Memory B cell (primary cell): ENCODE results near the gene IFNAR1.
"Not testable (repeated sequence)": the region's sequence is repeated elsewhere in the genome, so short reads cannot be mapped to it uniquely, and the experiment has no call there.

Source experiments
- ATAC-seq: fragments of 150-1000 bp; cut with Tn5 transposase; 2 replicates; pipeline ENCODE4 v1.10.0; 2021; ENCODE audit warnings: low read depth, mild to moderate bottlenecking, moderate library complexity
- DNase-seq, 2 donors: peaks; one replicate each; pipeline ENCODE4 v3.0.0; 2022; ENCODE audit warnings: low spot score in 2 of 2
- H3K27ac Mint-ChIP-seq: one replicate; pipeline ENCODE4 v1.8.0; 2022; ENCODE audit warnings: mild to moderate bottlenecking, moderate library complexity, mixed read lengths
- H3K27me3 Mint-ChIP-seq: one replicate; pipeline ENCODE4 v1.8.0; 2022; ENCODE audit warnings: mixed read lengths
- H3K36me3 Mint-ChIP-seq: one replicate; pipeline ENCODE4 v1.8.0; 2022; ENCODE audit warnings: mild to moderate bottlenecking, mixed read lengths
- H3K4me1 Mint-ChIP-seq: one replicate; pipeline ENCODE4 v1.8.0; 2022; ENCODE audit warnings: mixed read lengths
- H3K4me3 Mint-ChIP-seq: one replicate; pipeline ENCODE4 v1.8.0; 2022; ENCODE audit warnings: mild to moderate bottlenecking, moderate library complexity, mixed read lengths
- H3K9me3 Mint-ChIP-seq: one replicate; pipeline ENCODE4 v1.8.0; 2022; ENCODE audit warnings: mixed read lengths

The IFNAR1 gene

GRCh38 chr21:33381381-33381780 is 56.6 kb downstream of the IFNAR1 start:
- DNase-seq, H3K4me3 Mint-ChIP-seq, ATAC-seq, H3K27me3 Mint-ChIP-seq, H3K9me3 Mint-ChIP-seq, H3K36me3 Mint-ChIP-seq: not testable (repeated sequence)
- Mint-ChIP-seq H3K27ac (peak overlapping the region; percentile 98), H3K4me1 (peaks cover 63% of the 10 kb centered on the region)

GRCh38 chr21:33383056-33383888 is 58.5 kb downstream of the IFNAR1 start:
- Mint-ChIP-seq H3K27ac (peak overlapping the region; percentile 98), H3K4me3 (peak overlapping the region; percentile 84), H3K4me1 (peaks cover 57% of the 10 kb centered on the region), H3K36me3 (no peaks in the 10 kb centered on the region), H3K27me3 (no peaks in the 10 kb centered on the region), H3K9me3 (peaks cover 1% of the 10 kb centered on the region)
- ATAC-seq (peak; percentile 73), DNase-seq (peak; percentile 72 to 73)

- H3K4me3 Mint-ChIP-seq: no peak overlapping the region
- no peaks in the 10 kb centered on the region for H3K36me3 Mint-ChIP-seq
- H3K9me3 Mint-ChIP-seq: peaks cover 1% of the 10 kb centered on the region
- ATAC-seq (no peak), DNase-seq (no peak)
- no peaks in the 10 kb centered on the region for H3K27me3 Mint-ChIP-seq
- peaks cover 60% of the 10 kb centered on the region for H3K4me1 Mint-ChIP-seq
- H3K27ac Mint-ChIP-seq: peak overlapping the region; percentile 98
Measured at GRCh38 chr21:33384841-33385331, 60.1 kb downstream of the IFNAR1 start.

- H3K9me3 Mint-ChIP-seq: peaks cover 1% of the 10 kb centered on the region
- peak overlapping the region; percentile 38 for H3K27ac Mint-ChIP-seq
- H3K27me3 Mint-ChIP-seq: no peaks in the 10 kb centered on the region
- no peaks in the 10 kb centered on the region for H3K36me3 Mint-ChIP-seq
- no peak overlapping the region for H3K4me3 Mint-ChIP-seq
- ATAC-seq (no peak), DNase-seq (no peak)
- peaks cover 46% of the 10 kb centered on the region for H3K4me1 Mint-ChIP-seq
Measured at GRCh38 chr21:33386222-33386784, 61.5 kb downstream of the IFNAR1 start.

GRCh38 chr21:33387294-33387693 is 62.5 kb downstream of the IFNAR1 start:
- Mint-ChIP-seq H3K27me3 (no peaks in the 10 kb centered on the region), H3K4me1 (peaks cover 39% of the 10 kb centered on the region), H3K27ac (no peak overlapping the region), H3K9me3 (peaks cover 1% of the 10 kb centered on the region), H3K4me3 (no peak overlapping the region), H3K36me3 (no peaks in the 10 kb centered on the region)
- DNase-seq (no peak), ATAC-seq (no peak)

GRCh38 chr21:33388188-33388587 is 63.4 kb downstream of the IFNAR1 start:
- no peaks in the 10 kb centered on the region for H3K27me3 Mint-ChIP-seq
- H3K4me1 Mint-ChIP-seq: peaks cover 37% of the 10 kb centered on the region
- H3K36me3 Mint-ChIP-seq: no peaks in the 10 kb centered on the region
- H3K27ac Mint-ChIP-seq: peak overlapping the region; percentile 95
- peaks cover 1% of the 10 kb centered on the region for H3K9me3 Mint-ChIP-seq
- DNase-seq: no peak
- peak overlapping the region; percentile 37 for H3K4me3 Mint-ChIP-seq
- peak; percentile 25 for ATAC-seq

- Mint-ChIP-seq H3K27ac (peak overlapping the region; percentile 38), H3K4me3 (no peak overlapping the region), H3K36me3 (no peaks in the 10 kb centered on the region), H3K4me1 (peaks cover 24% of the 10 kb centered on the region), H3K9me3 (peaks cover 1% of the 10 kb centered on the region), H3K27me3 (no peaks in the 10 kb centered on the region)
- no peak for ATAC-seq
- DNase-seq: no peak
Measured at GRCh38 chr21:33390479-33390878, 65.7 kb downstream of the IFNAR1 start.

GRCh38 chr21:33391656-33392055 is 66.9 kb downstream of the IFNAR1 start:
- no peaks in the 10 kb centered on the region for H3K9me3 Mint-ChIP-seq
- ATAC-seq (no peak), DNase-seq (no peak)
- H3K36me3 Mint-ChIP-seq: no peaks in the 10 kb centered on the region
- no peaks in the 10 kb centered on the region for H3K27me3 Mint-ChIP-seq
- no peak overlapping the region for H3K4me3 Mint-ChIP-seq
- H3K4me1 Mint-ChIP-seq: peaks cover 25% of the 10 kb centered on the region
- H3K27ac Mint-ChIP-seq: no peak overlapping the region

- DNase-seq (no peak), ATAC-seq (no peak)
- Mint-ChIP-seq H3K4me1 (peaks cover 25% of the 10 kb centered on the region), H3K36me3 (no peaks in the 10 kb centered on the region), H3K9me3 (no peaks in the 10 kb centered on the region), H3K27me3 (no peaks in the 10 kb centered on the region), H3K27ac (no peak overlapping the region), H3K4me3 (peak overlapping the region; percentile 25)
Measured at GRCh38 chr21:33392284-33392985, 67.7 kb downstream of the IFNAR1 start.

- H3K36me3 Mint-ChIP-seq: no peaks in the 10 kb centered on the region
- no peaks in the 10 kb centered on the region for H3K27me3 Mint-ChIP-seq
- peaks cover 25% of the 10 kb centered on the region for H3K4me1 Mint-ChIP-seq
- no peak overlapping the region for H3K27ac Mint-ChIP-seq
- ATAC-seq (no peak), DNase-seq (no peak)
- no peak overlapping the region for H3K4me3 Mint-ChIP-seq
- no peaks in the 10 kb centered on the region for H3K9me3 Mint-ChIP-seq
Measured at GRCh38 chr21:33393348-33393747, 68.6 kb downstream of the IFNAR1 start.

- H3K27ac Mint-ChIP-seq: no peak overlapping the region
- DNase-seq (no peak), ATAC-seq (peak; percentile 49)
- H3K4me1 Mint-ChIP-seq: peaks cover 26% of the 10 kb centered on the region
- no peaks in the 10 kb centered on the region for H3K9me3 Mint-ChIP-seq
- no peak overlapping the region for H3K4me3 Mint-ChIP-seq
- H3K27me3 Mint-ChIP-seq: no peaks in the 10 kb centered on the region
- H3K36me3 Mint-ChIP-seq: no peaks in the 10 kb centered on the region
Measured at GRCh38 chr21:33394260-33394659, 69.5 kb downstream of the IFNAR1 start.

GRCh38 chr21:33395891-33396331 is 71.1 kb downstream of the IFNAR1 start:
- Mint-ChIP-seq H3K4me1 (peaks cover 34% of the 10 kb centered on the region), H3K27ac (no peak overlapping the region), H3K4me3 (no peak overlapping the region), H3K27me3 (no peaks in the 10 kb centered on the region), H3K36me3 (no peaks in the 10 kb centered on the region), H3K9me3 (no peaks in the 10 kb centered on the region)
- no peak for DNase-seq
- ATAC-seq: no peak

GRCh38 chr21:33396436-33396835 is 71.7 kb downstream of the IFNAR1 start:
- no peak for DNase-seq
- Mint-ChIP-seq H3K4me1 (peaks cover 35% of the 10 kb centered on the region), H3K27ac (no peak overlapping the region), H3K27me3 (no peaks in the 10 kb centered on the region), H3K4me3 (no peak overlapping the region), H3K9me3 (no peaks in the 10 kb centered on the region), H3K36me3 (no peaks in the 10 kb centered on the region)
- no peak for ATAC-seq

- no peaks in the 10 kb centered on the region for H3K27me3 Mint-ChIP-seq
Measured at GRCh38 chr21:33396951-33397350, 72.2 kb downstream of the IFNAR1 start.

More at GRCh38 chr21:33396951-33397350, 72.2 kb downstream of the IFNAR1 start:
- Mint-ChIP-seq H3K9me3 (no peaks in the 10 kb centered on the region), H3K4me3 (no peak overlapping the region), H3K27ac (no peak overlapping the region), H3K36me3 (no peaks in the 10 kb centered on the region), H3K4me1 (peaks cover 35% of the 10 kb centered on the region)
- no peak for DNase-seq
- ATAC-seq: no peak
